ENCODE measurements around the gene PDE7B. TPM values are rescaled to one million over a fixed set of nuclear protein-coding genes. Genes with fewer than 3 reads are reported as not detected.

The PDE7B gene
- total and polyA plus RNA-seq, 2 donors (not counting 1 experiment from before 2014, with no cell fraction given), result 7.9 to 21.5 TPM

- H3K79me2 ChIP-seq (ENCODE audit: control insufficient read depth, insufficient read depth, low read length), result no peaks in the 10 kb centered on the region
- no peak overlapping the region for H3K4me2 ChIP-seq (ENCODE audit: extremely low read depth, insufficient read depth, low read length)
- H2AFZ ChIP-seq (ENCODE audit: low read length), result no peak overlapping the region
- no peaks in the 10 kb centered on the region for H4K20me1 ChIP-seq (ENCODE audit: control insufficient read depth, extremely low read depth, insufficient read depth, low read length)
- no peaks in the 10 kb centered on the region for H3K27me3 ChIP-seq (ENCODE audit: control insufficient read depth, insufficient read depth, low read length)
- H3K27ac ChIP-seq (ENCODE audit: insufficient read depth, low read length), result no peak overlapping the region
- peaks cover 5% of the 10 kb centered on the region for H3K4me1 ChIP-seq (ENCODE audit: control insufficient read depth, extremely low read depth, insufficient read depth, low read length)
- TF ChIP-seq, protein P1, sequence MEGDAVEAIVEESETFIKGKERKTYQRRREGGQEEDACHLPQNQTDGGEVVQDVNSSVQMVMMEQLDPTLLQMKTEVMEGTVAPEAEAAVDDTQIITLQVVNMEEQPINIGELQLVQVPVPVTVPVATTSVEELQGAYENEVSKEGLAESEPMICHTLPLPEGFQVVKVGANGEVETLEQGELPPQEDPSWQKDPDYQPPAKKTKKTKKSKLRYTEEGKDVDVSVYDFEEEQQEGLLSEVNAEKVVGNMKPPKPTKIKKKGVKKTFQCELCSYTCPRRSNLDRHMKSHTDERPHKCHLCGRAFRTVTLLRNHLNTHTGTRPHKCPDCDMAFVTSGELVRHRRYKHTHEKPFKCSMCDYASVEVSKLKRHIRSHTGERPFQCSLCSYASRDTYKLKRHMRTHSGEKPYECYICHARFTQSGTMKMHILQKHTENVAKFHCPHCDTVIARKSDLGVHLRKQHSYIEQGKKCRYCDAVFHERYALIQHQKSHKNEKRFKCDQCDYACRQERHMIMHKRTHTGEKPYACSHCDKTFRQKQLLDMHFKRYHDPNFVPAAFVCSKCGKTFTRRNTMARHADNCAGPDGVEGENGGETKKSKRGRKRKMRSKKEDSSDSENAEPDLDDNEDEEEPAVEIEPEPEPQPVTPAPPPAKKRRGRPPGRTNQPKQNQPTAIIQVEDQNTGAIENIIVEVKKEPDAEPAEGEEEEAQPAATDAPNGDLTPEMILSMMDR (conservative IDR thresholded peaks at IDR 0.05 in 1 of 2, IDR thresholded peaks at IDR 0.05 in 1 of 2; ENCODE audit: low read depth in 1 of 2, low read length in 2 of 2), result no peak
- TF ChIP-seq EZH2 (IDR thresholded peaks at IDR 0.05; ENCODE audit: low read length, missing control alignments), result no peak
- H3K9ac ChIP-seq (ENCODE audit: insufficient read depth, low read length), result no peak overlapping the region
- H3K36me3 ChIP-seq (ENCODE audit: control insufficient read depth, insufficient read depth, low read length), result no peaks in the 10 kb centered on the region
- no peak for DNase-seq (ENCODE audit: low read depth in 2 of 2)
- no peaks in the 10 kb centered on the region for H3K9me3 ChIP-seq (ENCODE audit: control insufficient read depth, insufficient read depth, low read depth, low read length)
- no peak overlapping the region for H3K4me3 ChIP-seq (replicated peaks in 1 of 4; ENCODE audit: control extremely low read depth in 1 of 4, insufficient read depth in 1 of 4, low read depth in 3 of 4, low read length in 4 of 4)
Measured at GRCh38 chr6:135884136-135884535, 32.6 kb downstream of the PDE7B start.

DNA sequence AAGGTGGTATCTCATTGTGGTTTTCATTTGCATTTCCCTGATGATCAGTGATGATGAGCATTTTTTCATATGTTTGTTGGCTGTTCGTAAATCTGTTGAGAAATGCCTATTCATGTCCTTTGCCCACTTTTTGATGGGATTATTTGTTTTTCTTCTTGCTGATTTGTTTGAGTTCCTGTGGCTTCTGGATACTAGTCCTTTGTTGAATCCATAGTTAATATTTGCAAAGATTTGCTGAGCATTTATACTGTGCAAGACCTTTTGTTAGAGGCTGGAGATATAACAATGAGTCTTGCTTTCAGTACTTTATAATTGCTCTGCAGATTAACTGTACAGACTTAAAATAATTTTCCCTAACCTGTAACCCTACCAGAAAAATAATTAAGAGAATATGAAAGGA lies 35.6 kb downstream of the PDE7B start:
- H3K9me3 ChIP-seq (ENCODE audit: control insufficient read depth, insufficient read depth, low read depth, low read length), result no peaks in the 10 kb centered on the region
- no peak for DNase-seq (ENCODE audit: low read depth in 2 of 2)
- no peaks in the 10 kb centered on the region for H3K36me3 ChIP-seq (ENCODE audit: control insufficient read depth, insufficient read depth, low read length)
- H2AFZ ChIP-seq (ENCODE audit: low read length), result no peak overlapping the region
- H3K79me2 ChIP-seq (ENCODE audit: control insufficient read depth, insufficient read depth, low read length), result no peaks in the 10 kb centered on the region
- no peak overlapping the region for H3K9ac ChIP-seq (ENCODE audit: insufficient read depth, low read length)
- no peak overlapping the region for H3K4me2 ChIP-seq (ENCODE audit: extremely low read depth, insufficient read depth, low read length)
- no peaks in the 10 kb centered on the region for H3K4me1 ChIP-seq (ENCODE audit: control insufficient read depth, extremely low read depth, insufficient read depth, low read length)
- no peak overlapping the region for H3K27ac ChIP-seq (ENCODE audit: insufficient read depth, low read length)
- no peak overlapping the region for H3K4me3 ChIP-seq (replicated peaks in 1 of 4; ENCODE audit: control extremely low read depth in 1 of 4, insufficient read depth in 1 of 4, low read depth in 3 of 4, low read length in 4 of 4)
- TF ChIP-seq, protein P1 (conservative IDR thresholded peaks at IDR 0.05 in 1 of 2, IDR thresholded peaks at IDR 0.05 in 1 of 2; ENCODE audit: low read depth in 1 of 2, low read length in 2 of 2), result no peak
- TF ChIP-seq EZH2 (IDR thresholded peaks at IDR 0.05; ENCODE audit: low read length, missing control alignments), result no peak
- H4K20me1 ChIP-seq (ENCODE audit: control insufficient read depth, extremely low read depth, insufficient read depth, low read length), result no peaks in the 10 kb centered on the region
- no peaks in the 10 kb centered on the region for H3K27me3 ChIP-seq (ENCODE audit: control insufficient read depth, insufficient read depth, low read length)

DNA sequence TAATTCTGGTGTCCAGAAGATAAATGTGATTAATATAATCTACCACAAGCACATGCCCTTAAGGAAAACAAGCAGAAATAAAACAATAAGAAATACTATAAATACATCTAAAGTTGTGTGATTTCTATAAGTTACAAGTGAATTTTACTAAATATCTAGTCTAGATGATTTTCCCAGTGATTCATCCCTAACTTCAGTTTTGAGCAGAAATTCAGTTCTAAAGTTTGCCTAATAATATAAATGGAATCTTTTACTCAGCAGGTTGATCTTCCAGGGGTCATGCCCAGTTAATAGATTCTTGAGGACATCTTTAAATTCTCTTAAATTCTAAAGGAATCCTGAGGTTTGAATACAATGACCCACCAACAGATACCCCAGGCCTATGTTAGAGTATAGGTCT lies 37.3 kb downstream of the PDE7B start:
- H3K4me1 ChIP-seq (ENCODE audit: control insufficient read depth, extremely low read depth, insufficient read depth, low read length), result no peaks in the 10 kb centered on the region
- no peaks in the 10 kb centered on the region for H3K79me2 ChIP-seq (ENCODE audit: control insufficient read depth, insufficient read depth, low read length)
- no peaks in the 10 kb centered on the region for H3K27me3 ChIP-seq (ENCODE audit: control insufficient read depth, insufficient read depth, low read length)
- no peaks in the 10 kb centered on the region for H3K9me3 ChIP-seq (ENCODE audit: control insufficient read depth, insufficient read depth, low read depth, low read length)
- H4K20me1 ChIP-seq (ENCODE audit: control insufficient read depth, extremely low read depth, insufficient read depth, low read length), result no peaks in the 10 kb centered on the region
- no peak overlapping the region for H3K4me3 ChIP-seq (replicated peaks in 1 of 4; ENCODE audit: control extremely low read depth in 1 of 4, insufficient read depth in 1 of 4, low read depth in 3 of 4, low read length in 4 of 4)
- no peak overlapping the region for H3K4me2 ChIP-seq (ENCODE audit: extremely low read depth, insufficient read depth, low read length)
- no peak overlapping the region for H3K27ac ChIP-seq (ENCODE audit: insufficient read depth, low read length)
- DNase-seq (ENCODE audit: low read depth in 2 of 2), result no peak
- no peaks in the 10 kb centered on the region for H3K36me3 ChIP-seq (ENCODE audit: control insufficient read depth, insufficient read depth, low read length)
- no peak overlapping the region for H3K9ac ChIP-seq (ENCODE audit: insufficient read depth, low read length)
- no peak for TF ChIP-seq EZH2 (IDR thresholded peaks at IDR 0.05; ENCODE audit: low read length, missing control alignments)
- TF ChIP-seq, protein P1 (conservative IDR thresholded peaks at IDR 0.05 in 1 of 2, IDR thresholded peaks at IDR 0.05 in 1 of 2; ENCODE audit: low read depth in 1 of 2, low read length in 2 of 2), result no peak
- H2AFZ ChIP-seq (ENCODE audit: low read length), result no peak overlapping the region

All from fibroblast of lung (primary cell).